Activated B cell treated with CpG ODN at 0.5 μM for 24 hours (primary cell): ENCODE measurements around the gene BHLHE23. TPM values are rescaled to one million over a fixed set of nuclear protein-coding genes. Genes with fewer than 3 reads are reported as not detected.
A peak's percentile ranks its signal among the peaks of the same experiment; 100 is the strongest.

Experiments
- ATAC-seq: fragments of 200-7000 bp; cut with Tn5 transposase; one replicate; pipeline ENCODE4 v1.10.0; 2021; ENCODE audit warnings: low read depth, mild to moderate bottlenecking, moderate library complexity
- CTCF ChIA-PET: fragments of 350-600 bp; sonication (Branson Sonifier 250); formaldehyde crosslinking; loops from one replicate; lab custom pipeline; 2021; ENCODE audit warnings: antibody characterized with exemption; lab: Charles Lee
- POLR2A ChIA-PET: fragments of 350-600 bp; sonication (Branson Sonifier 250); formaldehyde crosslinking; loops from one replicate; lab custom pipeline; 2021; ENCODE audit warnings: antibody characterized with exemption; lab: Charles Lee
- DNase-seq: peaks from one replicate; pipeline ENCODE4 v3.0.0; 2022
- H3K27ac Mint-ChIP-seq: one replicate; pipeline ENCODE4 v1.8.0; 2020; ENCODE audit warnings: mixed read lengths
- H3K27me3 Mint-ChIP-seq: one replicate; pipeline ENCODE4 v1.8.0; 2021; ENCODE audit warnings: mixed read lengths
- H3K36me3 Mint-ChIP-seq: one replicate; pipeline ENCODE4 v1.8.0; 2021; ENCODE audit warnings: low read depth, mixed read lengths
- H3K4me1 Mint-ChIP-seq: one replicate; pipeline ENCODE4 v1.8.0; 2021; ENCODE audit warnings: mixed read lengths
- H3K4me3 Mint-ChIP-seq: one replicate; pipeline ENCODE4 v1.8.0; 2020; ENCODE audit warnings: mild to moderate bottlenecking, mixed read lengths
- H3K9me3 Mint-ChIP-seq: one replicate; pipeline ENCODE4 v1.8.0; 2020; ENCODE audit warnings: mixed read lengths
- intact Hi-C: fragments of 100-400 bp; cut with micrococcal nuclease; formaldehyde crosslinking; loops from one replicate; pipeline ENCODE4 v1.15.1; 2024
- total RNA-seq: library from RNA; stranded (reverse); gene quantifications from 2 replicates; pipeline ENCODE4 v1.2.3, GENCODE V29; 2022
- TF ChIP-seq, protein P1 (sequence below): fragments of 200-600 bp; IDR thresholded peaks from one replicate; pipeline ENCODE4 v1.8.0; 2022; ENCODE audit warnings: antibody characterized with exemption, mild to moderate bottlenecking

The BHLHE23 gene
- total RNA-seq, 1 donor from 2014 or later: not detected

GRCh38 chr20:62980380-62980960 lies 26.3 kb downstream of the BHLHE23 start:
- ATAC-seq (no peak), DNase-seq (no peak)
- no peak overlapping the region for H3K4me3 Mint-ChIP-seq
- H3K9me3 Mint-ChIP-seq: no peaks in the 10 kb centered on the region
- H3K27me3 Mint-ChIP-seq: peaks cover 31% of the 10 kb centered on the region
- peaks cover 51% of the 10 kb centered on the region for H3K4me1 Mint-ChIP-seq
- TF ChIP-seq, protein P1, sequence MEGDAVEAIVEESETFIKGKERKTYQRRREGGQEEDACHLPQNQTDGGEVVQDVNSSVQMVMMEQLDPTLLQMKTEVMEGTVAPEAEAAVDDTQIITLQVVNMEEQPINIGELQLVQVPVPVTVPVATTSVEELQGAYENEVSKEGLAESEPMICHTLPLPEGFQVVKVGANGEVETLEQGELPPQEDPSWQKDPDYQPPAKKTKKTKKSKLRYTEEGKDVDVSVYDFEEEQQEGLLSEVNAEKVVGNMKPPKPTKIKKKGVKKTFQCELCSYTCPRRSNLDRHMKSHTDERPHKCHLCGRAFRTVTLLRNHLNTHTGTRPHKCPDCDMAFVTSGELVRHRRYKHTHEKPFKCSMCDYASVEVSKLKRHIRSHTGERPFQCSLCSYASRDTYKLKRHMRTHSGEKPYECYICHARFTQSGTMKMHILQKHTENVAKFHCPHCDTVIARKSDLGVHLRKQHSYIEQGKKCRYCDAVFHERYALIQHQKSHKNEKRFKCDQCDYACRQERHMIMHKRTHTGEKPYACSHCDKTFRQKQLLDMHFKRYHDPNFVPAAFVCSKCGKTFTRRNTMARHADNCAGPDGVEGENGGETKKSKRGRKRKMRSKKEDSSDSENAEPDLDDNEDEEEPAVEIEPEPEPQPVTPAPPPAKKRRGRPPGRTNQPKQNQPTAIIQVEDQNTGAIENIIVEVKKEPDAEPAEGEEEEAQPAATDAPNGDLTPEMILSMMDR: no peak
- no peaks in the 10 kb centered on the region for H3K36me3 Mint-ChIP-seq
- ChIA-PET CTCF (interaction anchor here (2.5 kb wide), 1 partner anchor 29 kb away, joined by 11 read pairs; no protein-coding TSS in a partner anchor), POLR2A (interaction anchor here (0.7 to 1.6 kb wide), 3 partner anchors 8 to 27 kb away, joined by 3 to 7 read pairs (median 3); no protein-coding TSS in a partner anchor)
- H3K27ac Mint-ChIP-seq: no peak overlapping the region
- intact Hi-C loops: no loop called here

DNA sequence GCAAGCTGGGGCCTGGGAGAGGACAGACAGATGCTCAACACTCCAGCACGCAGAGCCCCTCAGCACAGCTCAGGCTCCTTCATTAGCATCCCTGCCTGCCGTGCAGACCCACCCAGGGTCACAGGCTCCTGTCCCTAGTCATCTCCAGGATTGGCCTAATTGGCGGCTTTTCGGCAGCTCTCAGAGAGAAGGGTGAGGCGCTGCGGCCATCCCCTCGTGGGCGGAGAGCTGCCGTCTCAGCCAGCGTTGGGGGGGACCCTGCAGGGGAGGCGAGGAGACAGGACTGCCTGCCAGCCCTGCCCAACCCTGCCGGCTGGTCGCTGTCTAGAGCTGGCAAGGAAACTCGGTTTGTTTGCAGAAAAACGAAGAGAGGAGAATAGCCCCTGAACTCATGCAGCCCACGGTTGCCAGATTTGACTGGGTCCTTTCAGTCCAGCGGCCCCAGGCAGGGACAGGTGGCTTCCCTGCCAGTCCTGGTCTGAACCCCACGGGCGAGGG lies 26.8 kb downstream of the BHLHE23 start:
- H3K4me1 Mint-ChIP-seq: peaks cover 51% of the 10 kb centered on the region
- no peak overlapping the region for H3K27ac Mint-ChIP-seq
- no peaks in the 10 kb centered on the region for H3K36me3 Mint-ChIP-seq
- no peaks in the 10 kb centered on the region for H3K9me3 Mint-ChIP-seq
- H3K27me3 Mint-ChIP-seq: peaks cover 30% of the 10 kb centered on the region
- no peak for DNase-seq
- TF ChIP-seq, protein P1: no peak
- ChIA-PET CTCF (interaction anchor here (1.4 to 2.5 kb wide), 2 partner anchors 29 to 78 kb away, joined by 4 to 11 read pairs; no protein-coding TSS in a partner anchor), POLR2A (interaction anchor here (0.7 to 1.0 kb wide), 2 partner anchors 7 to 20 kb away, joined by 3 read pairs; no protein-coding TSS in a partner anchor)
- no peak for ATAC-seq
- intact Hi-C loops: loop anchor here (5.0 kb wide), 1 partner anchor 678 kb away; the partner anchor contains the start of gene ADRM1
- no peak overlapping the region for H3K4me3 Mint-ChIP-seq

DNA sequence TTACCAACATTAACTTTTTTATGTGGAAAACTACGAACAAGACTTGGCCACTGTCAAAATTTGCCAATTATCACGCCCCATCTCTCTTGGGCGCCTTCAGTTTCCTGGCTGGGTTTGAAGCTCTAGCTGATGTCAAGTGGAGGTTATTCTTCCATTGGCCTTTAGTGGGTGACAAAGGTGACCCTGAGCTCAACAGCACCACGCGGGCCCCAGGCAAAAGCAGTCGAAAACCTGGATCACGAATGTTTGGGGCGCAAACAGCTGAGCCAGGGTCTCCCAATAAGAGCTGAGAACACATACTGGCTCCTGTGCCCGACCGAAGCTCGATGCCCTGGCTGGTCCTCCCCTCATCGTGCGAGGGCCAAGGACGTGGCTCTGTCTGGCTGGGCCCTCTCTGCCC lies 27.5 kb downstream of the BHLHE23 start:
- DNase-seq: no peak
- peaks cover 51% of the 10 kb centered on the region for H3K4me1 Mint-ChIP-seq
- peaks cover 26% of the 10 kb centered on the region for H3K27me3 Mint-ChIP-seq
- no peak overlapping the region for H3K27ac Mint-ChIP-seq
- no peaks in the 10 kb centered on the region for H3K9me3 Mint-ChIP-seq
- no peak overlapping the region for H3K4me3 Mint-ChIP-seq
- H3K36me3 Mint-ChIP-seq: no peaks in the 10 kb centered on the region
- CTCF ChIA-PET: interaction anchor here (1.4 to 2.5 kb wide), 2 partner anchors 30 to 78 kb away, joined by 4 to 11 read pairs; no protein-coding TSS in a partner anchor
- POLR2A ChIA-PET: interaction anchor here (0.8 kb wide), 1 partner anchor 80 kb away, joined by 3 read pairs; no protein-coding TSS in a partner anchor
- TF ChIP-seq, protein P1: no peak
- ATAC-seq: no peak
- intact Hi-C loops: loop anchor here (5.0 kb wide), 1 partner anchor 677 kb away; the partner anchor contains the start of gene ADRM1

DNA sequence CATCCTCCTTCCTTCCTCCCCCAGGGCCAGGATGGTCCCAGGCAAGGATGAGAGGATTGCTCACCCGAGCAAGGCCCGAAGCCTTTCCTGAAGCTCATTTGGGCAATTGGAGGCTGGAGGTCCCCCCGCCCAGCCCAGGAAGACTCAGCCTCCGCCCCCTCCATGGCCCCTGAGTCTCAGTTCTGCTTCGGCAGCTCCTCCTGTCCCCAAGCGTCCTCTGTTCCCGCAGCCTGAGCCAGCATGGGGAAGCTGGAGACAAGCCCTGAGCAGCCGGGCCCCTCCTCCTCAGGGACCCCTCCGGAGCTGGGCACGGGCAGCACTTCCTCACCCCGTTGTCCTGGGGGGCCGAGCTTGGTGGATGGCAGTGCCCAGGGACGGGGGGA lies 28.2 kb downstream of the BHLHE23 start:
- intact Hi-C loops: loop anchor here (5.0 kb wide), 1 partner anchor 676 kb away; the partner anchor contains the start of gene ADRM1
- ATAC-seq (no peak), DNase-seq (no peak)
- no peaks in the 10 kb centered on the region for H3K9me3 Mint-ChIP-seq
- H3K27ac Mint-ChIP-seq: peak overlapping the region; percentile 56
- POLR2A ChIA-PET: interaction anchor here (1.3 to 2.2 kb wide), 4 partner anchors 25 to 117 kb away, joined by 5 to 23 read pairs (median 8); partner anchors contain the start of genes GID8 and TCFL5
- H3K4me3 Mint-ChIP-seq: peak overlapping the region; percentile 67
- H3K27me3 Mint-ChIP-seq: peaks cover 27% of the 10 kb centered on the region
- H3K36me3 Mint-ChIP-seq: no peaks in the 10 kb centered on the region
- CTCF ChIA-PET: interaction anchor here (0.8 to 2.5 kb wide), 4 partner anchors 29 to 77 kb away, joined by 3 to 11 read pairs (median 4); partner anchors contain the start of gene BHLHE23
- TF ChIP-seq, protein P1: no peak
- peaks cover 51% of the 10 kb centered on the region for H3K4me1 Mint-ChIP-seq
